ENCODE measurements around the gene DYRK4.
"Not testable (repeated sequence)": the region's sequence is repeated elsewhere in the genome, so short reads cannot be mapped to it uniquely, and the experiment has no call there.

DYRK4 gene

GRCh38 chr12:4562034-4562657 lies at the start of gene DYRK4:
Gene DYRK4, plus strand, starts transcription at chr12:4562208. Its CDS starts 38 bp downstream, at chr12:4562246.
- DNase-seq: peak; percentile 28

GRCh38 chr12:4518106-4518728 lies 43.8 kb upstream of the DYRK4 start:
- no peak for DNase-seq

- not testable (repeated sequence) for DNase-seq
These were observed 38.6 kb upstream of the DYRK4 start for GRCh38 chr12:4523443-4523842.

- DNase-seq: no peak
These were observed 35.0 kb upstream of the DYRK4 start for GRCh38 chr12:4526923-4527546.

- DNase-seq: no peak
These were observed 31.8 kb upstream of the DYRK4 start for GRCh38 chr12:4530160-4530559.

- DNase-seq: no peak
These were observed 30.9 kb upstream of the DYRK4 start for GRCh38 chr12:4530982-4531586.

GRCh38 chr12:4535092-4535491 lies 26.9 kb upstream of the DYRK4 start:
- no peak for DNase-seq

- no peak for DNase-seq
These were observed 26.1 kb upstream of the DYRK4 start for GRCh38 chr12:4535871-4536270.

- DNase-seq: peak; percentile 96
These were observed 23.5 kb upstream of the DYRK4 start, which contains the start of gene RAD51AP1 for GRCh38 chr12:4538207-4539160. Gene RAD51AP1, plus strand, starts transcription at chr12:4538890. Its CDS starts 50 bp downstream, at chr12:4538940.

GRCh38 chr12:4539167-4539870 lies 22.7 kb upstream of the DYRK4 start:
- DNase-seq: no peak

GRCh38 chr12:4540170-4540569 lies 21.8 kb upstream of the DYRK4 start:
- DNase-seq: no peak

- DNase-seq: no peak
These were observed 21.4 kb upstream of the DYRK4 start for GRCh38 chr12:4540638-4541037.

- no peak for DNase-seq
These were observed 16.8 kb upstream of the DYRK4 start for GRCh38 chr12:4545195-4545594.

- DNase-seq: no peak
These were observed 9.8 kb upstream of the DYRK4 start for GRCh38 chr12:4552191-4552590.

GRCh38 chr12:4553943-4554342 lies 8.1 kb upstream of the DYRK4 start:
- no peak for DNase-seq

GRCh38 chr12:4555804-4556203 lies 6.2 kb upstream of the DYRK4 start:
- no peak for DNase-seq

GRCh38 chr12:4556735-4557530 lies 5.1 kb upstream of the DYRK4 start:
- DNase-seq: no peak

- DNase-seq: no peak
These were observed 4.4 kb upstream of the DYRK4 start for GRCh38 chr12:4557586-4557985.

- no peak for DNase-seq
These were observed 3.8 kb upstream of the DYRK4 start for GRCh38 chr12:4558171-4558570.

- no peak for DNase-seq
These were observed 1.3 kb downstream of the DYRK4 start for GRCh38 chr12:4563336-4563735.

GRCh38 chr12:4564818-4565217 lies 2.8 kb downstream of the DYRK4 start:
- DNase-seq: no peak

All from CD4-positive, alpha-beta T cell treated with Interleukin-15 for 1 hour (primary cell).